ENCODE measurements around the gene ELSPBP1. TPM values are rescaled to one million over a fixed set of nuclear protein-coding genes. Genes with fewer than 3 reads are reported as not detected.
"Not testable (repeated sequence)": the region's sequence is repeated elsewhere in the genome, so short reads cannot be mapped to it uniquely, and the experiment has no call there.

The ELSPBP1 gene
- total RNA-seq (not detected), polyA plus RNA-seq (not detected)
- long read RNA-seq, donor 1, result 0 reads
- long read RNA-seq, donor 2, result 0 reads
- long read RNA-seq, donor 3, result 0 reads

DNA sequence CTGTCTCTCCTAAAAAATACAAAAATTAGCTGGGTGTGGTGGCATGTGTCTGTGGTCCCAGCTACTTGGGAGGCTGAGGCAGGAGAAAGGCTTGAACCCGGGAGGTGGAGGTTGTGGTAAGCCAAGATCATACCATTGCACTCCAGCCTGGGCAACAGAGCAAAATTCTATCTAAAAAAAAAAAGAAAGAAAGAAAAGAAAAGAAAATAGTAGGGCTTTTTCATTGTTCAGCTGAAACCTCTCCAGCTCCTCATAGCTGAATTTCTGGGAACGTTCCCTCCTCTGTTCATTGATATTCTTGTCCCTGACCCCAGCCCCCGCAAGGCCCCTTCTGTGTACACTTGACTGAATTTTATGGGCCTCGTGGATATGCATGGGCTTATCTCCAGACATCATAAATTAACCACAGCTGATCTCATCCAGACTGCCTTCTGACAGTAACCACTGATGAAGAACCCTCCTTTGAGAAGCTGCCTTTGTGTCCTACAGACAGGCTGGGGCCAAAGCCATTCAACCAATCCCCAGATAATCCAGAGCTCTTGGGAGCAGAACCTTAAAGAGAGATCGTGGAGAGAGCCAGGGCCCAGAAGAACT is at the start of gene ELSPBP1:
ELSPBP1 (plus strand) TSS at position 424 of the 594 bp plus-strand sequence. CDS start 14,036 bp downstream, outside the sequence.
- TF ChIP-seq, protein P1, sequence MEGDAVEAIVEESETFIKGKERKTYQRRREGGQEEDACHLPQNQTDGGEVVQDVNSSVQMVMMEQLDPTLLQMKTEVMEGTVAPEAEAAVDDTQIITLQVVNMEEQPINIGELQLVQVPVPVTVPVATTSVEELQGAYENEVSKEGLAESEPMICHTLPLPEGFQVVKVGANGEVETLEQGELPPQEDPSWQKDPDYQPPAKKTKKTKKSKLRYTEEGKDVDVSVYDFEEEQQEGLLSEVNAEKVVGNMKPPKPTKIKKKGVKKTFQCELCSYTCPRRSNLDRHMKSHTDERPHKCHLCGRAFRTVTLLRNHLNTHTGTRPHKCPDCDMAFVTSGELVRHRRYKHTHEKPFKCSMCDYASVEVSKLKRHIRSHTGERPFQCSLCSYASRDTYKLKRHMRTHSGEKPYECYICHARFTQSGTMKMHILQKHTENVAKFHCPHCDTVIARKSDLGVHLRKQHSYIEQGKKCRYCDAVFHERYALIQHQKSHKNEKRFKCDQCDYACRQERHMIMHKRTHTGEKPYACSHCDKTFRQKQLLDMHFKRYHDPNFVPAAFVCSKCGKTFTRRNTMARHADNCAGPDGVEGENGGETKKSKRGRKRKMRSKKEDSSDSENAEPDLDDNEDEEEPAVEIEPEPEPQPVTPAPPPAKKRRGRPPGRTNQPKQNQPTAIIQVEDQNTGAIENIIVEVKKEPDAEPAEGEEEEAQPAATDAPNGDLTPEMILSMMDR (IDR thresholded peaks at IDR 0.05), result no peak
- TF ChIP-seq POLR2A (IDR thresholded peaks at IDR 0.05), result no peak
- peaks cover 0 to 34% (median 0%) of the 10 kb centered on the region in 9 donors for H3K27me3 ChIP-seq
- no peaks in the 10 kb centered on the region for H3K36me3 ChIP-seq
- no peak within 1 kb of the TSS for H3K27ac ChIP-seq
- H3K4me3 ChIP-seq, result no peak within 1 kb of the TSS
- no peaks in the 10 kb centered on the region for H3K4me1 ChIP-seq
- H3K9me3 ChIP-seq, result no peaks in the 10 kb centered on the region
- WGBS, 4 donors, result 58 to 67% (median 61%) methylated on average over 5 of the region's 5 CpGs
- intact Hi-C loops (cut with DNase I), result no loop called here
- DNase-seq (no peak), ATAC-seq (no peak)

DNA sequence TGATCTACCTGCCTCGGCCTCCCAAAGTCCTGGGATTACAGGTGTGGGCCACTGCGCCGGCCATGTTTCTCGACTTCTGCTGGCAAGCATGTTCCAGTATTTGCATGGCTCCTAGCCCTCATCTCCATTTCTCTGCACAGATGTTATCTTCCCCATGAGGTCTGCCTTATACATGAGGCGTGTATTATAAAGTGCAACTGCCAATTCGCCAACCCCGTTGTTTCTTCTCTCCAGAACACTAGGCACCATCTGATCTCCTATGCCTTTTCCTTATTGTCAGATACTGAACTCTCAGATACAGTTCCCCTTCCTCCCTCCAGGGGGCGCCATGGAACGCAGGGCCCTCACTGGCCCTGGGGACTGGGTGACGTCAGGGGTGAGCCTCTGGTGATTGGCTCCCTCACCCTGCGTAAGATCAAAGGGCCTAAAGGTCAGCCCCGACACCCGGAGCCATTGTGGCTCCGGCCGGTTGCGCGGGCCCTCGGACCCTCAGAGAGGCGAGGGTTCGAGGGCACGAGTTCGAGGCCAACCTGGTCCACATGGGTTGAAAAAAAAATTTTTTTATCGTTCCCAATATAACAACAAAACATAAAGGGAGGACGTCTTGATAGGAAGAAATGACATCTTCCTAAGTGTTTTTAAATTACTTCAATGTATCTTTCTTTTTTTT is 44.4 kb upstream of the ELSPBP1 start:
- H3K27ac ChIP-seq; H3K4me3 ChIP-seq; H3K9me3 ChIP-seq; H3K36me3 ChIP-seq; H3K27me3 ChIP-seq; H3K4me1 ChIP-seq; intact Hi-C loops (cut with DNase I); ATAC-seq: not testable (repeated sequence)
- WGBS, 4 donors, result 77 to 86% (median 84%) methylated on average over 18 to 23 of the region's 24 CpGs
- TF ChIP-seq, protein P1 (IDR thresholded peaks at IDR 0.05), result peak in 3 of 12 donors; percentile 22 to 39 (median 29)
- DNase-seq, result peak in 1 of 5 donors; percentile 77

DNA sequence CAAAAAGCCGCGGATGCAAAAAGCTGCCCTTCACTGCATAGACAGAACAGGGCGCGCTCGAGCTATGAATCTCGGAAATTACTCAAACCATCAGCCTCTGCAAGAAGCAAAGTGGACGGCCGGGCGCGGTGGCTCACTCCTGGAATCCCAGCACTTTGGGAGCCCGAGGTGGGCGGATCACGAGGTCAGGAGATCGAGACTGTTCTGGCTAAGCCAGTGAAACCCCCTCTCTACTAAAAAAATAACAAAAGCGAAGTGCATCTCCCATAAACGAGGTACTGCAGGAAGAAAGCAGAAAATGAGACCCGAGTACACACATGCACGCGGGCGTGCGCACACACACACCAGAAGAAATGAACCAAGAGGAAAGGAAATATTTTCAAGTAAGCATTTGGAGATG is 42.3 kb upstream of the ELSPBP1 start:
- H3K4me3 ChIP-seq; H3K27me3 ChIP-seq; H3K4me1 ChIP-seq; intact Hi-C loops (cut with DNase I); H3K9me3 ChIP-seq; DNase-seq; ATAC-seq; H3K27ac ChIP-seq; H3K36me3 ChIP-seq: not testable (repeated sequence)
- no CpG with 5 or more reads among the region's 21 CpGs for WGBS, 4 donors

DNA sequence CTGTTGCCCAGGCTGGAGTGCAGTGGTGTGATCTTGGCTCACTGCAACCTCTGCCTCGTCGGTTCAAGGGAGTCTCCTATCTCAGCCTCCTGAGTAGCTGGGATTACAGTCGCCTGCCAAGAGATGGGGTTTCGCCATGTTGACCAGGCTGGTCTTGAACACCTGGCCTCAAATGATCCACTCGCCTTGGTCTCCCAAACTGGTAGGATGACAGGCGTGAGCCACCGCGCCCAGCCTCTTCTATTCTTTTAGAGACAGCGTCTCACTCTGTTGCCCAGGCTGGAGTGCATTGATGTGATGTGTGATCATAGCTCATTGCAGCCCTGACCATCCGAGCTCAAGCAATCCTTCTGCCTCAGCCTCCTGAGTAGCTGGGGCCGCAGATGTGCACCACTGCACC is 38.5 kb upstream of the ELSPBP1 start:
- H3K27ac ChIP-seq; H3K4me1 ChIP-seq; H3K9me3 ChIP-seq; intact Hi-C loops (cut with DNase I); ATAC-seq; H3K36me3 ChIP-seq; H3K4me3 ChIP-seq: not testable (repeated sequence)
- 85 to 91% (median 89%) methylated on average over 7 to 9 of the region's 11 CpGs for WGBS, 4 donors
- DNase-seq, result peak in 2 of 5 donors; percentile 31 to 45
- H3K27me3 ChIP-seq, result peaks cover 0 to 13% (median 0%) of the 10 kb centered on the region in 9 donors

DNA sequence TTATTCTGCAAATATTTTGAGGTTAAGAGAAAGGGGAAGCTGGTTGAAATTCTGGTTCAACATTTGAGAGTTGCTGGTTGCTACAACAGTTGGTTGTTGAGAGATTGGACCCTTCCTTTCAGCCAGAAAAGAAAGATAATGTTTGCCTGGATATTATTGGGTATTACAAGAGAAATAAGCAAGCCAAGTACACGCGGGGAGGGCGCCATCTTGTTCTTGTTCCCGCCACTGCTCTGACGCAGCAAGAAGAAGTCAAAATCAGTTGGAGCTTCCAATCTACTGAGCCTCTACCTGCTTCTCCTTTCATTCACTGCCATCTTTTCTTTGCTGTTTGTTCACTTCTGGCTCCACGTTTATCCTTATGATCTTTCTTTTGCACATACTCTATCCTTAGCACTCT is 20.9 kb upstream of the ELSPBP1 start:
- TF ChIP-seq POLR2A (IDR thresholded peaks at IDR 0.05), result no peak
- TF ChIP-seq, protein P1 (IDR thresholded peaks at IDR 0.05), result no peak
- 81 to 90% (median 83%) methylated on average over 6 of the region's 6 CpGs for WGBS, 4 donors
- DNase-seq, result no peak
- H3K9me3 ChIP-seq, result no peaks in the 10 kb centered on the region
- H3K4me3 ChIP-seq, result no peak overlapping the region
- H3K27me3 ChIP-seq, result peaks cover 0 to 34% (median 0%) of the 10 kb centered on the region in 9 donors
- intact Hi-C loops (cut with DNase I), result no loop called here
- ATAC-seq, result no peak
- H3K27ac ChIP-seq, result no peak overlapping the region
- H3K36me3 ChIP-seq, result no peaks in the 10 kb centered on the region
- no peaks in the 10 kb centered on the region for H3K4me1 ChIP-seq
